GM19372 (cell line): Measurements from ENCODE around the gene UCP2.
A peak's percentile ranks its signal among the peaks of the same experiment; 100 is the strongest.
"Not testable (repeated sequence)": the region's sequence is repeated elsewhere in the genome, so short reads cannot be mapped to it uniquely, and the experiment has no call there.

ENCODE experiments used
- ATAC-seq: cut with Tn5 transposase; IDR thresholded peaks from one replicate; pipeline ENCODE4 v1.9.1; 2021; ENCODE audit warnings: mild to moderate bottlenecking, low read depth, moderate library complexity; ENCODE audit not compliant: unreplicated experiment

UCP2 gene

DNA sequence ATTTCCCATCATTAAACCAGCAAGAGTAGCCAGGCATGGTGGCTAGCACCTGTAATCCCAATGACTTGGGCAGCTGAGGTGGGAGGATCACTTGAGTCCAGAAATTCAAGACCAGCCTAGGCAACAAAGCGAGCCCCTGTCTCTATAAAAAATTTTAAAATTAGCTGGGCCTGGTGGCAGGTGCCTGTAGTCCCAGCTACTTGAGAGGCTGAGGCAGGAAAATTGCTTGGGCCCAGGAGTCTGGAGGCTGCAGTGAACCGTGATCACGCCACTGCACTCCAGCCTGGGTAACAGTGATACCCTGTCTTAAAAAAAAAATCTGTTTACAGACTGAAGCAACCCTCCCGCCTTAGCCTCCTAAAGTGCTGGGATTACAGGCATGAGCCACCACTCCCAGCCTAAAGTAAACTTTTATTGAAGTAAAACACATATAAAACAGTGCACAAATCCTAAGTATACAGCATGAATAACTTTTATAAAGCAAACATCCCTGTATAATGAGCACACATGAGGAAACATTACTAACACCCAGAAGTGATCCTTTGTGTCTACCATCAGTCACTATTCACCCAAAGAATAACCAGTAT, 13.6 kb upstream of the UCP2 start:
- no peak for ATAC-seq

GRCh38 chr11:73995731-73996130, 13.1 kb upstream of the UCP2 start:
- ATAC-seq, result no peak

DNA sequence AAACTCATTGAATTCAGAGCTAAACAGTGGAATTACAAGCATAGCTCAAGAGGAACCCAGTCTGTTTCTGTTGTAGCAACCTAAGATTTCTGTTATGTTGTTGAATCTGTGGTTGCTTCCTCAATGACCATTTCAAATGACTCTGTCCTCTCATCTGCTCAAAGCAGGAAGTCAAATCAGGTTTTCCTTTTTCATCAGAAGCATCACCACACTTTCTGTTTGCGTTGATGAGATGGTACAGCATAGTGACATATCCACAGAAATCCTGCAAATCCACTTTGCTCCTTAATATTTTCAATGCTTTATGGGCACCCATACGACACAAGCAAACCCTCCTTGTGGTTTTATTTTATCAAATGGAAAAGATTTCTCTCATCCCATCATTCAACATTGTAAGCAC, 12.6 kb upstream of the UCP2 start:
- peak; percentile 57 for ATAC-seq

- no peak for ATAC-seq
Observed at GRCh38 chr11:73991471-73992006, 8.9 kb upstream of the UCP2 start.

DNA sequence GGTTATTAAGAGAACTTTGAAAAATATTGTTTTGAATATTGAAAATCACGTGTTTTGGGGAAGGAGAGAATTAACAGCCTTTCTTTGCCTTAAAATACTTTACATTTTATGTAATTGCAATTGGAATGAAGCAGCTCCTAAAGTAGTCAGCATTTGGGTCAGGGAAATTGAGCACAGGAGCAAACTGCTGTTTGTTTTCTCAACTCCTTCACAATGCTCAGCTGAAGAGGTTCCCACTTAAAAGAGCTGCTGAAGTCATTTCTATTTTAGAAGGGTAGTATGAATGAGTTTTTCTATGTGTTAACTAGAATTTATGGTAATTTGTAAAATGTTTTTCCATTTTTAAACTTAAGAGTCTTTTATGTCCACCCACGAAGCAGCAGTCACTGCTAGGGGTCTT, 8.1 kb upstream of the UCP2 start:
- ATAC-seq, result no peak

- no peak for ATAC-seq
Observed at GRCh38 chr11:73989156-73989555, 6.5 kb upstream of the UCP2 start.

DNA sequence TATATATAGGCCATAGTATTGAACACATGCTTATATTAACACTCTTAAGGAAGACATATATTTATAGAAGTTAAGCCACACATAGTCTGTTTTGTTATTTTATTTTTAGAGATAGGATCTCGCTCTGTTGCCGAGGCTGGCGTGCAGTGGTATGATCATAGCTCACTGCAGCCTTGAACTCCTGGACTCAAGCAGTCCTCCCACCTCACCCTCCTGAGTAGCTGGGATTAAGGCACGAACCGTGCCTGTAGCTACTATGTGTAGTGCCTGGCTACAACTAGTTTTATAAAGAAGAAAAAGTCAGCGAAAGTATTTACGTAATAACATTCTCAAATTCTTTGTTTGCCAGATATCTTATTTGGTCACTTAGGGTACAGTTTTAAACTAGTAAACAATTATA, 5.6 kb upstream of the UCP2 start:
- ATAC-seq, result no peak

DNA sequence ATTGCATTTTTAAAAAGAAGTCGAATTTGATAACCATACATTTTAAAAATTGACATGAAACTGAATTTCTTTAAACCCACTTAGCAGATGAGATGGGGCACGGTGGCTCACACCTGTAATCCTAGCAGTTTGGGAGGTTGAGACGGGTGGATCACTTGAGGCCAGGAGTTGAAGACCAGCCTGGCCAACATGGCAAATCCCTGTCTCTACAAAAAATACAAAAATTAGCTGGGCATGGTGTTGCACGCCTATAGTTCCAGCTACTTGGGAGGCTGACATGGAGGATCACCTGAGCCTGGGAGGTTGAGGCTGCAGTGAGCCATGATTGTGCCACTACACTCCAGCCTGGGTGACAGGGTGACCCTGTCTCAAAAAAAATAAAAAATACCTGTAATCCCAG, 3.0 kb upstream of the UCP2 start:
- not testable (repeated sequence) for ATAC-seq

DNA sequence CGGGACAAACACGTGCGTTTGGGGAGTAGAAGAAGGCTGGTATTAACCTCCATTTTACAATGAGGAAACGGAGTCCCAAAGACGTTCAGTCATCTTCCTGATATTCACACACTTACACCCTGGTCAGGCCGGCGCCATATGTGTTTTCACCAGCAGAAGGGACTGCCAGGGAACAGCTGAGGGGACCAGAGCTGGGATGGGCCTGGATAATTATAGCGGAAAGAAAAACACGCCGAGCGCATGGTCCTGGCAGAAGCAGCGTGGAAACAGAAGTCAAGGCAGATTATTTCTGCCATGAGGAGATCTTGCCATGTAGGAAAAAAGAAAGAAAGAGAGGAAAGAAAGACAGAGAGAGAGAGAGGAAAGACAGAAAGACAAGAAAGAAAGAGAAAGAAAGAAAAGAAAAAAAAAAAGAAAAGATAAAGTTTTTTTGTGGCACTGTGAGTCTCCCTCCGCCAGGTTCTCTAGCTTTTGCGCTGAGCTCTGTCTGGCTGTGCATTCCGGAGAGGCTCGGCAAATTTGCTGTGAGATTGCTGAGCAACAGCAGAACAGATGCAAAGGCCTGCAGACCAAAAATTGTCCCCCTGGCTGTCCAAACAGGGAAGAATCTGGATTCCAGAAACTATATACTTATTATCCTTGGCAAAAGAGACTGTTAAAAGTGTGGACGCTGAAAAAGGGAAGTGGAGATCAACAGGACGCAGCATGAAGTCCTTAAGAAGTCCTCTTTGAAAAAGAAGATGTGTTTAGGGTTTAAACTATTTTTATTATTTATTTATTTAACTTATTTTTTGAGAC, 1.3 kb upstream of the UCP2 start:
- no peak for ATAC-seq

- ATAC-seq, result peak; percentile 63
Observed at GRCh38 chr11:73982990-73983740, 522 bp upstream of the UCP2 start.

DNA sequence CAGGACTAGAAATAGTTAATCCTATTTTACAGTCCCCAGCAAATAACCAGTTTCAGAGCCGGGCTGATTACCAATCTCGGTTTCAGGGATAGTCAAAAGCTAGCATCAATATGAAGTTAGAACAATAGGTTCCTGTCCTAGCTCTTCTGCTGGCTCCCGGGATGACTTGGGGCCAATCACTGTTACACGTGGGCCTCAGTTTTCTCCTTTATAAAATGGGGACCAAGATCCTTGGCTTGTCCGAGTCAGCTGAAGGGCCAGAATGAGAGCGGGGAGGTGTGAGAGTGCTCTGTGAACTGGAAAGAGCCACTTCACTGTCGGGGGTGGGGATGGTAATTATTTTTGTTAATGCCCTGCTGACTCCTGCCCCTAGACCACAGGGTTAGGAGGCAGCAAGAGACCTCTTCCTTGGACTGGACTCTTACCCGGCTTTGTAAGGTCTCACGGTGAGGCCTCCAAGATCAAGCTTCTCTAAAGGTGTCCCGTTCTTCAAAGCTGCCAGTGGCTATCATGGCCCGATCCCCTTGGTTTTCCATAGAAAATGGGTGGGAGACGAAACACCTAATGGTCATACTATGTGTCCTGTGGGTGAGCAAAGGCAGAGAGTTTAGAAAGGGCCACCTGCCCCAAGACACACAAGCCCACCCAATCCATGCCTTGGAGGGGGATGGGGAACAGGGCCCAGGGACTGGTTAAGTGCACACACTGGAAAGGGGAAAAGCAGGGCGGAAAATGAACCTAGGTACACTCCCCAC, 1.4 kb downstream of the UCP2 start:
- no peak for ATAC-seq

DNA sequence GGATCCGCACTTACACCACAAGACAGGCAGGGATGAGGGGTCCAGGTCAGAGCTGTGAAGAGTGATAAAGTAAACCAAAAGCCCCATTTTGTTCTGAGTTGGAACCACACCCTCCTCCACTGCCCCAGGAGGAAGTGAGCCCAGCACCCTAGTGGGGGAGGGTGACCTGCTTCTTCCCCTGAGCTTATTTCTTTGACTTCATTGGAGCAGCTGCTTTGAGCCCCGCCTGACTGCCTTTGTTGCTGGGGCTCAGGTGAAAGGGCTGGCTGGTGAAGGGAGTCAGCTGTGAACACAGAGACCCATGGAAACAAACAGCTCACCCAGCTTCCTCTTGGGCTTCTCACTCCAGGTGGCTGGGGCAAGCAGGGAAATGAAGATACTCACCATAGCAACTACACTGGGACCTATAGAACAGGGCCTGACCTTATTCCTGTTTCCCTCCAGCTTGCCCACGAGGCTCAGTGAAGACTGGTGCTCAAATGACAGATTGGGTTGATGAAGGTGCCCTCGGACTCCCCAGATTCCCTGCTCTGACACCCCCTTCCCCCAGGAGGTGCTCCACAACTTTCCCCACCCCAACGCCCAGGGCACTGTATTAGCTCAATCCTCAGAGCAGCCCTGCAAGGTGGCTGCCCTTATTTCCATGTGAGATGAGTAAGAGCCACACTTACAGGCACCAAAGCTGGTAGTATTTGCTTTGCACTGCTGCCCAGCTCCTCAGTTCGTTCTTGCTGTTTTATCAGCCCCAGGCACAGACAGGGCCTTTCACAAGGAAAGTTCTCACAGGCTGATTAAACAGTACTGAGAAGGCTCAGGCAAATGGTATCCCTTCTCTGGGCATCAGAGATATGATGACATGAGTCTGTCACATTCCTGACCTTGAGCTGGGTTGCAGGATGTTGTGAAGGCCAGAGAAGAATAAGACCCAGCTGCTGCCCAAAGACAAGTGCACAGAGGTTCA, 2.4 kb downstream of the UCP2 start:
- ATAC-seq, result peak; percentile 37

GRCh38 chr11:73978576-73979086, 4.0 kb downstream of the UCP2 start:
- ATAC-seq, result no peak

DNA sequence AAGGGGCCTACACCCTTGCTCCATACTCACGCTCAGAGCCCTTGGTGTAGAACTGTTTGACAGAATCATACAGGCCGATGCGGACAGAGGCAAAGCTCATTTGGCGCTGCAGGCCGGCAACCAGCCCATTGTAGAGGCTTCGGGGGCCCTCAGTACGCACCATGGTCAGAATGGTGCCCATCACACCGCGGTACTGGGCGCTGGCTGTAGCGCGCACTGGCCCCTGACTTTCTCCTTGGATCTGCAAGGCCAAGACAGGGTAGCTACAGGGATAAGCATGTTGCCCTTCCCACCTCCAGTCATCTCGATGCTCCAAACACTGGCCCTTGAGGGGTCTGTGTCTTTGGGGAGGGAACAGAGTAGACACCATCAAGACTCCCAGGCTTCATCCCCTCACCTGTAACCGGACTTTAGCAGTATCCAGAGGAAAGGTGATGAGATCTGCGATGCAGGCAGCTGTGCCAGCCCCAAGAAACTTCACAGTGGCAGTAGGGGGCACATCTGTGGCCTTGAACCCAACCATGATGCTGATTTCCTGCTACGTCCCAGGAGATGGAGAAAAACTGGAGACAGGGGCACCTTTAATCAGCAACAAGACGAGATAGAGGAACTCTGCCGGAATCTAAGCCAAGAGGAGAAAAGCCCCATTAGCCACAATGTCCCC, 4.7 kb downstream of the UCP2 start:
- ATAC-seq, result no peak

- no peak for ATAC-seq
Observed at GRCh38 chr11:73976451-73977151, 6.0 kb downstream of the UCP2 start.

DNA sequence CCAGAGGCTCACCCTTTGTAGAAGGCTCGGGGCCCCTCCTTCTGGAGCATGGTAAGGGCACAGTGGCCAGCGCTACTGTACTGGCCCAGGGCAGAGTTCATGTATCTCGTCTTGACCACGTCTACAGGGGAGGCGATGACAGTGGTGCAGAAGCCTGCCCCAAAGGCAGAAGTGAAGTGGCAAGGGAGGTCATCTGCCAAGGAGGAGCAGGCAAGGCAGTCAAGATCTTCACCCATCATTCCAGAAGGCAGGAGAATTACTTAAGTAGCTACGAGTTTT, 7.2 kb downstream of the UCP2 start:
- no peak for ATAC-seq

DNA sequence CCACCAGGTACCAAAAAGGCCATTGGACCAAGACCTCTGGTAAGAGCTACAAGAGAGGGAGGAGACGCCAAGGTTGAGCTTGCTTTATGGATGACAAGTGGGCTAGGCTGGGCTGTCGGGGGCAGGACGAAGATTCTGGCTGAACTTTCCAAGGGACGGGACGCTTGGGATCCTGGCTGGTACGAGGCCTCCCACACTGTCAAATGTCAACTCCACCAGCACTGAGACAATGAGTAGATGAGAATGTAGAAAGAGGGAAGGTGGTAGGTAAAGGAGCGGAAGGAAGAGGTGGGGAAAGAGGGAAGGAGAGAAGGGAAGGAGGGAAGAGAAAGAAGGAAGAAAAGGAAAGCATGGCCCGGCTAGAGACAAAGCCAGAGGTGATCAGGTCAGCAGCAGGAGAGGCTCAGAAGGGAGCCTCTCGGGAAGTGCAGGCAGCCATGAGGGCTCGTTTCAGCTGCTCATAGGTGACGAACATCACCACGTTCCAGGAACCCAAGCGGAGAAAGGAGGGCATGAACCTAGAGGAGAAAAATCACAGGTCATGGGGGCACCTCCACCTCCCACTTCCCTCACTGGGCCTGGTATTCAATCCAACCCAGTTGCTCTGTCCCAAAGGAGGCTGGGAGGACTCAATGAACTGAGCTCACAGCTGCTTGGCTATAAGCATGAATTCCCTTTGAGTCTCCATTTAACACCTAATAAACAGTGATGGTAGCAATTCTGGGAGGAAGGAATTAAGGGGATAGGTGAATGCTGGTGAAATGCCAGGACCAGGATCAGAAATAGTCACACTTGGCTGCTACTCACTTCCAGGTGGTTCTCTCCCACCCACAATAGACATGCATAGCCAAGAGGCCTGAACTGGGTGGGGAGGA, 7.8 kb downstream of the UCP2 start:
- no peak for ATAC-seq
